DOHH2 (cell line): ENCODE measurements around the gene SAP30L.

Experiments
- H3F3A ChIP-seq: fragments of 200-600 bp; sonication (generic), shearing (Covaris generic); 2 replicates; pipeline ENCODE4 v1.6.0; 2016; ENCODE audit warnings: antibody characterized with exemption, mild to moderate bottlenecking; ENCODE audit not compliant: control insufficient read depth, insufficient read depth
- H3K27ac ChIP-seq: fragments of 200-600 bp; sonication (generic); 2 replicates; pipeline ENCODE4 v1.5.1; 2014; ENCODE audit warnings: low read depth, mild to moderate bottlenecking, low read length, moderate library complexity
- H3K27me3 ChIP-seq: fragments of 200-600 bp; sonication (generic); 2 replicates; pipeline ENCODE4 v1.6.1; 2014; ENCODE audit warnings: mild to moderate bottlenecking, low read length, mixed read lengths; ENCODE audit not compliant: control insufficient read depth
- H3K36me3 ChIP-seq: fragments of 200-600 bp; sonication (generic); 2 replicates; pipeline ENCODE4 v1.6.1; 2014; ENCODE audit warnings: mild to moderate bottlenecking, low read length, moderate library complexity, mixed read lengths; ENCODE audit not compliant: control insufficient read depth
- H3K4me1 ChIP-seq: fragments of 200-600 bp; sonication (generic); 2 replicates; pipeline ENCODE4 v1.6.1; 2014; ENCODE audit warnings: mild to moderate bottlenecking, low read length, mixed read lengths; ENCODE audit not compliant: control insufficient read depth
- H3K4me2 ChIP-seq: fragments of 200-600 bp; sonication (generic); 2 replicates; pipeline ENCODE4 v1.6.0; 2014; ENCODE audit warnings: mild to moderate bottlenecking, low read length, moderate library complexity
- H3K4me3 ChIP-seq: fragments of 200-600 bp; sonication (generic); 2 replicates; pipeline ENCODE4 v1.5.1; 2014; ENCODE audit warnings: mild to moderate bottlenecking, low read length, mixed read lengths
- H3K79me2 ChIP-seq: fragments of 200-600 bp; sonication (generic); 2 replicates; pipeline ENCODE4 v1.6.1; 2014; ENCODE audit warnings: mild to moderate bottlenecking, low read length, mixed read lengths; ENCODE audit not compliant: control insufficient read depth
- H3K9me2 ChIP-seq: fragments of 200-600 bp; sonication (generic); replicated peaks from 2 replicates; pipeline ENCODE4 v1.6.1; 2014; ENCODE audit warnings: mild to moderate bottlenecking, low read length, mixed read lengths; ENCODE audit not compliant: control insufficient read depth
- H3K9me3 ChIP-seq: fragments of 200-600 bp; sonication (generic); 2 replicates; pipeline ENCODE4 v1.6.1; 2014; ENCODE audit warnings: antibody characterized with exemption, low read length, mixed read lengths; ENCODE audit not compliant: control insufficient read depth, insufficient read depth
- H4K20me1 ChIP-seq: fragments of 200-600 bp; sonication (generic); 2 replicates; pipeline ENCODE4 v1.6.0; 2014; ENCODE audit warnings: low read depth, mild to moderate bottlenecking, antibody characterized with exemption, low read length, moderate library complexity; ENCODE audit not compliant: control insufficient read depth, insufficient read depth
- CTCF ChIP-seq: fragments of 200-600 bp; sonication (generic); IDR thresholded peaks from one replicate; pipeline ENCODE4 v1.5.1; 2014; ENCODE audit warnings: antibody characterized with exemption, mild to moderate bottlenecking, low read depth, low read length; ENCODE audit not compliant: poor library complexity, severe bottlenecking
- EZH2phosphoT487 ChIP-seq: fragments of 200-600 bp; sonication (generic); IDR thresholded peaks from 2 replicates; pipeline ENCODE4 v1.6.1; 2017; ENCODE audit warnings: borderline replicate concordance, mild to moderate bottlenecking, antibody characterized with exemption, low read length, moderate library complexity, mixed read lengths

Gene SAP30L

DNA sequence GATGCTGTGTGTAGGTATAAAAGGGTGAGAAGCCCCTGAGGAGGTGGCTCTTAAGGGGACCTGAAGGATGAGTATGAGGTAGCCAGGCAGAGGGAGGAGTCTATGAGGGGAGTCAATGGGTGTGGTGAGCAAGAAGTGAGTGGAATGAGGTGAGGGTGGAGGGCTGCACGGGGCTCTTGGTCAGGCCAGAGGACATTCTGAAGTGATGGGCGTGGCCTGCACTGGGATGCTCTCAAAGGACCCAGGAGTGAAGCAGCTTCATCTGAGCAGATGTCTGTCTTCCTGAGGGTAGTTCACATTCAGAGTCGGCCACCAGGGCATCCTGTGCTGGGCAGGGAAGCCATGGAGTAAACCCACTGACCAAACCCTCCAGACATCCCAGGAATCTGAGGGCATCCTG is 45.1 kb upstream of the SAP30L start:
- TF ChIP-seq EZH2phosphoT487 (no peak), CTCF (no peak)
- Histone ChIP-seq H3K4me2 (no peak overlapping the region), H3K9me3 (no peaks in the 10 kb centered on the region), H3F3A (no peaks in the 10 kb centered on the region), H3K36me3 (no peaks in the 10 kb centered on the region), H4K20me1 (no peaks in the 10 kb centered on the region), H3K27ac (no peak overlapping the region), H3K9me2 (no peaks in the 10 kb centered on the region), H3K4me3 (no peak overlapping the region), H3K27me3 (0 out of 2 replicates have a peak, but pooled peaks cover 3% of the 10 kb centered on the region), H3K4me1 (peaks cover 6% of the 10 kb centered on the region), H3K79me2 (no peaks in the 10 kb centered on the region)

DNA sequence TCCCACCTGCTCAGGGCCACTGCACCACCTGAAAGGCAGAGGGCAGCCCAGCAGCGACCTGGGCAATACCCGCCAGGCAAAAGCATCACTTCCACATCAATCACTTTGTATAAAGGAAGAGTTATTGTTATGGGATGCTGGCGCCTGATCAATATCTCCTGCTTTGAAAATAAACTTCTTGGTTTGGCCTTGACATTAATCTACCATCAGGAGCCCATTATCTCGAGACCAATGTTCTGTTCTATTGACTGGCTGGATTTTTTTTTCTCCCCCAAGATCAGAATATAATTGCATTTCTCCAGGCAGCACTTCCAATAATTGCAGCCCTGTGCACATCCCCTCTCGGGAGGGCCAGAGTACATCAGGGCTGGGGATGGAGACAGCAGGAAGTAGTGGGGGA is 44.4 kb upstream of the SAP30L start:
- TF ChIP-seq EZH2phosphoT487 (no peak), CTCF (no peak)
- Histone ChIP-seq H3K27ac (no peak overlapping the region), H3K9me3 (no peaks in the 10 kb centered on the region), H3K9me2 (no peaks in the 10 kb centered on the region), H3K4me2 (no peak overlapping the region), H3K79me2 (no peaks in the 10 kb centered on the region), H3K4me3 (no peak overlapping the region), H3K36me3 (no peaks in the 10 kb centered on the region), H3K4me1 (peaks cover 6% of the 10 kb centered on the region), H3K27me3 (0 out of 2 replicates have a peak, but pooled peaks cover 3% of the 10 kb centered on the region), H3F3A (no peaks in the 10 kb centered on the region), H4K20me1 (no peaks in the 10 kb centered on the region)

DNA sequence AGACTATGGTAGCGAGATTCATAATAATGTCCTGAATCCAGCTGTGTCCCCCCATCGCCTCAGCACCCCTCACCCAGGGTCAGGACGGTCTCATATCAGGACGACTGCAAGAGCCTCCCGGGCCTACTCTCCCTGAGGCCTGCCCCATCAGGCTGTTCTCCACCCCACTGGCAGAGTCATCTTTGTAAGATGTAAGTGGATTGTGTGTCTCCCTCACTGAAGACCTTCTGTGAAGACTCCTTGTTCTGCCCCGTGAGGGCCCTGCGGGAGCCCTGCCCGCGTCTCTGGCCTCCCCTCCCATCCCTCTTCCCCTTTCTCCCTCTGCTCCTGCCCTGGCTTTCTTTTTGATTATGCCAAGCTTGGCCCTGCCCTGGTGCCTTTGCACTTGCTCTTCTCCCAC is 43.9 kb upstream of the SAP30L start:
- TF ChIP-seq EZH2phosphoT487: no peak
- TF ChIP-seq CTCF: no peak
- Histone ChIP-seq H3K27ac (no peak overlapping the region), H3K9me2 (no peaks in the 10 kb centered on the region), H3F3A (no peaks in the 10 kb centered on the region), H3K27me3 (0 out of 2 replicates have a peak, but pooled peaks cover 3% of the 10 kb centered on the region), H3K36me3 (no peaks in the 10 kb centered on the region), H3K79me2 (no peaks in the 10 kb centered on the region), H3K9me3 (no peaks in the 10 kb centered on the region), H4K20me1 (no peaks in the 10 kb centered on the region), H3K4me1 (peaks cover 6% of the 10 kb centered on the region), H3K4me2 (no peak overlapping the region), H3K4me3 (no peak overlapping the region)

GRCh38 chr5:154402611-154403010 is 43.2 kb upstream of the SAP30L start:
- Histone ChIP-seq H3K79me2 (no peaks in the 10 kb centered on the region), H3K4me2 (no peak overlapping the region), H3K36me3 (no peaks in the 10 kb centered on the region), H3K4me3 (no peak overlapping the region), H3K9me2 (no peaks in the 10 kb centered on the region), H3K4me1 (peaks cover 6% of the 10 kb centered on the region), H3K27me3 (0 out of 2 replicates have a peak, but pooled peaks cover 3% of the 10 kb centered on the region), H3K27ac (no peak overlapping the region), H3K9me3 (no peaks in the 10 kb centered on the region), H4K20me1 (no peaks in the 10 kb centered on the region), H3F3A (no peaks in the 10 kb centered on the region)
- no peak for TF ChIP-seq EZH2phosphoT487
- TF ChIP-seq CTCF: no peak
